Measurements from ENCODE around the gene SHROOM4. TPM values are rescaled to one million over a fixed set of nuclear protein-coding genes. Genes with fewer than 3 reads are reported as not detected.

Gene SHROOM4
- total RNA-seq, 1 experiment from 2014 or later = 2.1 TPM

GRCh38 chrX:50779694-50780093 is 34.3 kb downstream of the SHROOM4 start:
- no peak overlapping the region for H3K14ac ChIP-seq (ENCODE audit: insufficient read depth, low read length)
- Mint-ChIP-seq H3K4me3 (no peak overlapping the region), H3K9me3 (peaks cover 65 to 72% of the 10 kb centered on the region in 2 experiments), H3K36me3 (ENCODE audit: insufficient read depth in 1 of 3, low read depth in 3 of 3) (peaks cover 0 to 3% (median 1%) of the 10 kb centered on the region in 3 experiments; a peak in 3 of 7 replicates), H3K27ac (peak overlapping the region in 1 of 3 experiments; percentile 71; a peak in 1 of 7 replicates), H3K4me1 (peaks cover 6 to 8% of the 10 kb centered on the region in 2 experiments), H3K27me3 (ENCODE audit: low read depth) (no peaks in the 10 kb centered on the region)
- H3T11ph ChIP-seq (ENCODE audit: low read length) = no peak overlapping the region
- no peak overlapping the region for H3K27ac ChIP-seq (ENCODE audit: insufficient read length, low read depth, low read length)
- DNase-seq = no peak
- H2BK120ac ChIP-seq (ENCODE audit: low read depth, low read length, poor library complexity, severe bottlenecking) = no peak overlapping the region
- no peaks in the 10 kb centered on the region for H3K23me2 ChIP-seq (ENCODE audit: insufficient read length, low read depth, low read length, poor library complexity, severe bottlenecking)
- no peak overlapping the region for H4K5ac ChIP-seq (ENCODE audit: insufficient read length, low read depth, low read length)
- no peaks in the 10 kb centered on the region for H3K27me3 ChIP-seq (ENCODE audit: insufficient read depth, low read length)
- WGBS (ENCODE audit: extremely low coverage, insufficient read length, low lambda C conversion rate) = no CpG with 5 or more reads among the region's 2 CpGs
- peaks cover 2% of the 10 kb centered on the region; the same call in 1 of the 2 replicates for H3K4me1 ChIP-seq (ENCODE audit: insufficient read depth, low read length)
- H3K23ac ChIP-seq (ENCODE audit: insufficient read length, low read depth, low read length) = no peak overlapping the region
- H2AFZ ChIP-seq (ENCODE audit: low read length) = no peak overlapping the region
- no peaks in the 10 kb centered on the region for H3K79me2 ChIP-seq (ENCODE audit: insufficient read depth, low read length)
- no peak overlapping the region for H2BK15ac ChIP-seq (ENCODE audit: low read depth, low read length)
- no peaks in the 10 kb centered on the region for H4K20me1 ChIP-seq (ENCODE audit: control insufficient read depth, insufficient read depth, insufficient read length)
- no peak overlapping the region for H3K9ac ChIP-seq (ENCODE audit: extremely low read depth, insufficient read length, low read length)
- no peak overlapping the region for H4K91ac ChIP-seq (ENCODE audit: insufficient read length, low read depth, low read length)
- no peak overlapping the region for H3K18ac ChIP-seq (ENCODE audit: insufficient read length, low read depth, low read length)
- TF ChIP-seq, protein P1, sequence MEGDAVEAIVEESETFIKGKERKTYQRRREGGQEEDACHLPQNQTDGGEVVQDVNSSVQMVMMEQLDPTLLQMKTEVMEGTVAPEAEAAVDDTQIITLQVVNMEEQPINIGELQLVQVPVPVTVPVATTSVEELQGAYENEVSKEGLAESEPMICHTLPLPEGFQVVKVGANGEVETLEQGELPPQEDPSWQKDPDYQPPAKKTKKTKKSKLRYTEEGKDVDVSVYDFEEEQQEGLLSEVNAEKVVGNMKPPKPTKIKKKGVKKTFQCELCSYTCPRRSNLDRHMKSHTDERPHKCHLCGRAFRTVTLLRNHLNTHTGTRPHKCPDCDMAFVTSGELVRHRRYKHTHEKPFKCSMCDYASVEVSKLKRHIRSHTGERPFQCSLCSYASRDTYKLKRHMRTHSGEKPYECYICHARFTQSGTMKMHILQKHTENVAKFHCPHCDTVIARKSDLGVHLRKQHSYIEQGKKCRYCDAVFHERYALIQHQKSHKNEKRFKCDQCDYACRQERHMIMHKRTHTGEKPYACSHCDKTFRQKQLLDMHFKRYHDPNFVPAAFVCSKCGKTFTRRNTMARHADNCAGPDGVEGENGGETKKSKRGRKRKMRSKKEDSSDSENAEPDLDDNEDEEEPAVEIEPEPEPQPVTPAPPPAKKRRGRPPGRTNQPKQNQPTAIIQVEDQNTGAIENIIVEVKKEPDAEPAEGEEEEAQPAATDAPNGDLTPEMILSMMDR (conservative IDR thresholded peaks at IDR 0.05) = no peak
- no peaks in the 10 kb centered on the region for H3K79me1 ChIP-seq (ENCODE audit: insufficient read depth, low read depth, low read length, poor library complexity, severe bottlenecking)
- H3K56ac ChIP-seq (ENCODE audit: insufficient read length, low read depth, low read length) = no peak overlapping the region
- no peaks in the 10 kb centered on the region for H3K9me3 ChIP-seq (ENCODE audit: control insufficient read depth, low read depth, low read length)
- H2BK5ac ChIP-seq (ENCODE audit: insufficient read length, low read length) = no peak overlapping the region
- no peak overlapping the region for H2BK12ac ChIP-seq (ENCODE audit: insufficient read length, low read depth, low read length)
- no peak overlapping the region for H2AK5ac ChIP-seq (ENCODE audit: insufficient read length, low read length)
- H3K4ac ChIP-seq (ENCODE audit: low read depth, low read length) = no peak overlapping the region
- no peak overlapping the region for H4K8ac ChIP-seq (replicated peaks; ENCODE audit: insufficient read length, low read depth, low read length)
- H2BK20ac ChIP-seq (ENCODE audit: low read depth, low read length, poor library complexity, severe bottlenecking) = no peak overlapping the region
- H3K4me2 ChIP-seq (ENCODE audit: insufficient read depth, insufficient read length, low read length) = no peak overlapping the region
